ENCODE data around the gene UST.

- TF ChIP-seq CTCF (IDR thresholded peaks at IDR 0.05; ENCODE audit: poor library complexity), result no peak
- TF ChIP-seq EZH2phosphoT487 (IDR thresholded peaks at IDR 0.05; ENCODE audit: low read depth, severe bottlenecking, unreplicated experiment), result no peak
- TF ChIP-seq EZH2 (IDR thresholded peaks at IDR 0.05; ENCODE audit: borderline replicate concordance), result no peak
These were observed 310.1 kb downstream of the UST start for GRCh38 chr6:149056777-149057463.
